A549 treated with AZD2906 at 1 μM for 4 hours (cell line): ENCODE data around the gene PHB1. TPM values are rescaled to one million over a fixed set of nuclear protein-coding genes. Genes with fewer than 3 reads are reported as not detected.

ENCODE experiments used
- total RNA-seq: library from RNA; stranded (reverse); fragments of 200-300 nt; extraction: Qiagen RNA extraction; gene quantifications from 5 replicates; pipeline ENCODE4 v1.2.3, GENCODE V29; 2022

PHB1 gene
- total RNA-seq, result 340 to 469 TPM (median 456 TPM) in 5 replicates

GRCh38 chr17:49414622-49415350 lies at the start of gene PHB1:
Gene PHB1, minus strand, starts transcription at chr17:49414882. Its CDS starts 1,618 bp downstream, at chr17:49413264.

GRCh38 chr17:49361902-49362722 lies 52.6 kb downstream of the PHB1 start, which contains the start of gene ZNF652:
Gene ZNF652, minus strand, starts transcription at chr17:49362250. Its CDS starts 44,525 bp downstream, at chr17:49317725.

Other genes starting within 250 kb of the PHB1 start
- 0.42 to 1.00 TPM (median 0.94 TPM) in 5 replicates for gene GNGT2, start 204.3 kb downstream of the PHB1 start, total RNA-seq
- not detected in 5 replicates for gene ABI3, start 204.2 kb downstream of the PHB1 start, total RNA-seq
- gene PHOSPHO1, start 184.1 kb downstream of the PHB1 start, total RNA-seq, result 0.33 to 0.77 TPM (median 0.73 TPM) in 5 replicates
- 7.3 to 10.6 TPM (median 8.9 TPM) in 5 replicates for gene ZNF652, start 52.6 kb downstream of the PHB1 start, total RNA-seq
- 0.95 to 1.1 TPM (median 1.1 TPM) in 5 replicates for gene NGFR, start 80.4 kb upstream of the PHB1 start, total RNA-seq
- gene NXPH3, start 161.0 kb upstream of the PHB1 start, total RNA-seq, result 1.1 to 1.5 TPM (median 1.5 TPM) in 5 replicates